PC-9 (cell line): Measurements from ENCODE around the gene MGAT1. TPM values are rescaled to one million over a fixed set of nuclear protein-coding genes. Genes with fewer than 3 reads are reported as not detected.
A peak's percentile ranks its signal among the peaks of the same experiment; 100 is the strongest.

ENCODE experiments used
- BruUV-seq: library from RNA; stranded (reverse); fragments of 400-500 nt; replicated peaks from 2 replicates; lab custom pipeline; 2021; lab: Mats Ljungman, UMichigan
- CTCF ChIA-PET: fragments of 300-600 bp; sonication (Branson Sonifier 250); formaldehyde crosslinking; loops from one replicate; lab custom pipeline; 2022; ENCODE audit warnings: antibody characterized with exemption; lab: Charles Lee
- POLR2A ChIA-PET: fragments of 300-600 bp; sonication (Branson Sonifier 250); formaldehyde crosslinking; loops from one replicate; lab custom pipeline; 2022; ENCODE audit warnings: antibody characterized with exemption; ENCODE audit not compliant: unreplicated experiment; lab: Charles Lee
- DNase-seq, 2 experiments: peaks; one replicate each; pipeline versions ENCODE4 v3.0.0 to v3.0.0-alpha.2; 2015 to 2022; ENCODE audit warnings: mixed read lengths in 1 of 2
- H2AFZ ChIP-seq: fragments of 200-600 bp; sonication (generic); 2 replicates; pipeline ENCODE4 v1.8.1; 2017; ENCODE audit warnings: antibody characterized with exemption
- H3F3A ChIP-seq: fragments of 200-600 bp; sonication (generic); 2 replicates; pipeline ENCODE4 v1.8.1; 2017; ENCODE audit warnings: antibody characterized with exemption, mild to moderate bottlenecking, low read depth; ENCODE audit not compliant: insufficient read depth
- H3K27ac ChIP-seq: fragments of 200-600 bp; sonication (generic); 2 replicates; pipeline ENCODE4 v1.6.1; 2016; ENCODE audit warnings: mixed run types
- H3K27me3 ChIP-seq: fragments of 200-600 bp; sonication (generic); 2 replicates; pipeline ENCODE4 v1.6.1; 2016; ENCODE audit warnings: low read depth, mixed run types; ENCODE audit not compliant: insufficient read depth
- H3K36me3 ChIP-seq: fragments of 200-600 bp; sonication (generic); 2 replicates; pipeline ENCODE4 v1.6.1; 2016; ENCODE audit warnings: low read depth, mixed run types
- H3K4me1 ChIP-seq: fragments of 200-600 bp; sonication (generic); replicated peaks from 2 replicates; pipeline ENCODE4 v1.6.1; 2016; ENCODE audit warnings: mixed run types; ENCODE audit not compliant: insufficient read depth
- H3K4me2 ChIP-seq: fragments of 200-600 bp; sonication (generic); 2 replicates; pipeline ENCODE4 v1.6.1; 2017; ENCODE audit warnings: mixed run types
- H3K4me3 ChIP-seq: fragments of 200-600 bp; sonication (generic); 2 replicates; pipeline ENCODE4 v1.6.1; 2016; ENCODE audit warnings: mixed run types
- H3K79me2 ChIP-seq: fragments of 200-600 bp; sonication (generic); 2 replicates; pipeline ENCODE4 v1.6.1; 2017; ENCODE audit warnings: low read depth, mixed run types
- H3K9me2 ChIP-seq: fragments of 200-600 bp; sonication (generic); 2 replicates; pipeline ENCODE4 v1.8.1; 2017; ENCODE audit warnings: mild to moderate bottlenecking; ENCODE audit not compliant: insufficient read depth
- H3K9me3 ChIP-seq: fragments of 200-600 bp; sonication (generic); 2 replicates; pipeline ENCODE4 v1.8.1; 2016; ENCODE audit warnings: low read depth; ENCODE audit not compliant: insufficient read depth
- H4K20me1 ChIP-seq: fragments of 200-600 bp; sonication (generic); 2 replicates; pipeline ENCODE4 v1.8.1; 2017; ENCODE audit not compliant: insufficient read depth
- EZH2 ChIP-seq: fragments of 200-600 bp; sonication (generic); IDR thresholded peaks from 2 replicates; pipeline ENCODE4 v1.8.0; 2017; ENCODE audit warnings: antibody characterized with exemption, low read depth
- intact Hi-C: fragments of 100-400 bp; cut with micrococcal nuclease; formaldehyde crosslinking; loops from one replicate; pipeline ENCODE4 v1.10.0; 2022; ENCODE audit not compliant: unreplicated experiment
- total RNA-seq: library from RNA; stranded (reverse); gene quantifications from 2 replicates; pipeline ENCODE4 v1.2.3, GENCODE V29; 2021
- TF ChIP-seq, protein P1 (sequence below): fragments of 200-600 bp; sonication (generic); conservative IDR thresholded peaks from 2 replicates; pipeline ENCODE4 v1.6.1; 2017; ENCODE audit warnings: mixed run types, antibody characterized with exemption, mild to moderate bottlenecking, moderate library complexity

The MGAT1 gene
- total RNA-seq, 1 experiment from 2014 or later, result 103 TPM

DNA sequence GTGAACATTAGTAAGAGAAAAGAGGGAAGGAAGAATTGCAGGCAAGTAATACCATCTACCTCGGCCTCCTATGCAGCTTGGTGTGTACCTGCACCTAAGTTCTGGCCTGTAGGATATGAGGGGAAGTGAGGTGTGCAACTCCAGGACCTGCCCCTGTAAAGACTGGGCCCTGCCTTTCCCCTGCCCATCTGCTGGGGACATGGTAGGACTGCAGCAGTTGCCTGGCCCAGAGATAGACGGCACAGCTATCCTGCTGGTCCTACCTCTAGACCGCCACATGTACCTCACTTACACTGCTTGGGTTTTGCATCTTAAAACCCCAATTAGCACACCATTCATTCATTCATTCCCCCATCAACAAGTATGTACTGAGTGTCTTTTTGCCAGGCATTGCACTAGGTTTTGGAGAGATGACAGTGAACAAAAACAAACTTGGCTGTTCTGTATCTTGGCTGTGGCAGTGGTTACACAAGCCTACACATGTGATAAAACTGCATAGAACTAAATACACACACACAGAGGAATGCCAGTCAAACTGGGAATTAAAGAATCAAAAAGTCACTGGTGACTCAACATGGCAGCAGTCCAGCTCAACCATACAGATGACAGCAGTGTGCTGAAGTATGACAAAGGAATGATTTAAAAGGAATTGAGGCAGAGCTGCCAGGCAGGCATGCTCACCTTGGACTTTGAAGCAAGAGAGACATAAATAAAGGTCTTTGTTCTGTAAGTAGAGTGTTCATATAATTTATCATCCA, 23.3 kb upstream of the MGAT1 start:
- intact Hi-C loops, result no loop called here
- Histone ChIP-seq H3K27ac (no peak overlapping the region), H3K36me3 (peaks cover 7% of the 10 kb centered on the region; the same call in 1 of the 2 replicates), H3F3A (peaks cover 20% of the 10 kb centered on the region; the same call in 1 of the 2 replicates), H3K9me3 (peaks cover 10% of the 10 kb centered on the region), H2AFZ (no peak overlapping the region), H3K4me2 (no peak overlapping the region), H3K9me2 (no peaks in the 10 kb centered on the region), H4K20me1 (no peaks in the 10 kb centered on the region), H3K4me1 (peaks cover 22% of the 10 kb centered on the region; the same call in 1 of the 2 replicates), H3K4me3 (no peak overlapping the region), H3K27me3 (no peaks in the 10 kb centered on the region), H3K79me2 (peaks cover 11% of the 10 kb centered on the region)
- POLR2A ChIA-PET, result interaction anchor here (0.7 kb wide), 1 partner anchor 318 kb away, joined by 4 read pairs; no protein-coding TSS in a partner anchor
- peak; percentile 68 to 80 for DNase-seq
- BruUV-seq, result no TSS peak
- CTCF ChIA-PET, result no interaction called here
- TF ChIP-seq, protein P1, sequence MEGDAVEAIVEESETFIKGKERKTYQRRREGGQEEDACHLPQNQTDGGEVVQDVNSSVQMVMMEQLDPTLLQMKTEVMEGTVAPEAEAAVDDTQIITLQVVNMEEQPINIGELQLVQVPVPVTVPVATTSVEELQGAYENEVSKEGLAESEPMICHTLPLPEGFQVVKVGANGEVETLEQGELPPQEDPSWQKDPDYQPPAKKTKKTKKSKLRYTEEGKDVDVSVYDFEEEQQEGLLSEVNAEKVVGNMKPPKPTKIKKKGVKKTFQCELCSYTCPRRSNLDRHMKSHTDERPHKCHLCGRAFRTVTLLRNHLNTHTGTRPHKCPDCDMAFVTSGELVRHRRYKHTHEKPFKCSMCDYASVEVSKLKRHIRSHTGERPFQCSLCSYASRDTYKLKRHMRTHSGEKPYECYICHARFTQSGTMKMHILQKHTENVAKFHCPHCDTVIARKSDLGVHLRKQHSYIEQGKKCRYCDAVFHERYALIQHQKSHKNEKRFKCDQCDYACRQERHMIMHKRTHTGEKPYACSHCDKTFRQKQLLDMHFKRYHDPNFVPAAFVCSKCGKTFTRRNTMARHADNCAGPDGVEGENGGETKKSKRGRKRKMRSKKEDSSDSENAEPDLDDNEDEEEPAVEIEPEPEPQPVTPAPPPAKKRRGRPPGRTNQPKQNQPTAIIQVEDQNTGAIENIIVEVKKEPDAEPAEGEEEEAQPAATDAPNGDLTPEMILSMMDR, result no peak
- no peak for TF ChIP-seq EZH2

DNA sequence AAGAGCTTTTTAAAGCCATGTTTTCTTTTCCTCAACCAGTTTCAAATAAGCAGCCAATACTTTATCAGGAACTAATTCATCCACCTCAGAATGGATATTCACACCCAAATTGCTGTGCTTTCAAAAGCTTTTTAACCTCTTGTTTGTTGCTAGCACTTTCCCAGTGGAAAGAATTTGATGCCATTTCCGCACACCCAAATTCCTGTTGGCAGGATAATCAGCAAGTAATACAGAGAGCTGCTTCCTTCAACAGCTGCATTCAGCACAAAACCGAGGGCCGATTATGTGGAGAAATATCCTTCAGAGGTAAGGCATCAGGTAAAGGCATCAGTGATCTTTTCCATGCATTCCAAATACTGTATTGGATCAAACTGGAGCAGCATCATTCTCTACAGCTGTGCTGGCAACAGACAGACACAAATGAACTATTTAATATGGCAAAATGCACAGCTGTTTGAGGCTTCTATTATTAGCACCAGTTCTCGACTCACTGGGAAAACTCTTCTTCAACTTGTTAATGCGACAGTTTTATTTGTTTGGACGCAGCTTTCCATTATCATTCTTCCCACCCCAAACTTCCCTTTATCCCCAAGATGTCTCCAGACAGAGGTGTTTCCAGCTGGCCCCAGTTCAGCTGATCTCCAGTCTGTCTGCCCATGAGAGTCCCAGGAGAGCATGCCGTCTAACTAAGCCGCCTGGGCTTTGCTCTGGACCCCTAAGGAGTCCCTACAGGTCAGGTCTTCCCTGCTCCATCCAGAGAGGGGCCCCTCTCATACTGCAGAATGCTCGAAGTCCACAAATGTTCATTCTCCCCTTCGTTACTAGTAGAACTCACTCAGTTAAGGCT, 22.2 kb upstream of the MGAT1 start:
- H3K4me2 ChIP-seq, result no peak overlapping the region

More for the DNA sequence above, 22.2 kb upstream of the MGAT1 start:
- H3K79me2 ChIP-seq, result peaks cover 1% of the 10 kb centered on the region; the same call in 1 of the 2 replicates
- intact Hi-C loops, result no loop called here
- H3K36me3 ChIP-seq, result peaks cover 2% of the 10 kb centered on the region; the same call in 1 of the 2 replicates
- H4K20me1 ChIP-seq, result no peaks in the 10 kb centered on the region
- H2AFZ ChIP-seq, result no peak overlapping the region
- no peaks in the 10 kb centered on the region for H3K9me2 ChIP-seq
- DNase-seq, result no peak
- 0 out of 2 replicates have a peak, but pooled peaks cover 12% of the 10 kb centered on the region for H3K4me1 ChIP-seq
- no peak for TF ChIP-seq EZH2
- TF ChIP-seq, protein P1, result no peak
- no peaks in the 10 kb centered on the region for H3K27me3 ChIP-seq
- no peak overlapping the region for H3K27ac ChIP-seq
- ChIA-PET CTCF (no interaction called here), POLR2A (interaction anchor here (0.7 kb wide), 1 partner anchor 311 kb away, joined by 5 read pairs; no protein-coding TSS in a partner anchor)
- BruUV-seq, result no TSS peak
- H3F3A ChIP-seq, result peaks cover 16% of the 10 kb centered on the region; the same call in 1 of the 2 replicates
- H3K4me3 ChIP-seq, result no peak overlapping the region
- peaks cover 6% of the 10 kb centered on the region for H3K9me3 ChIP-seq
